ENCODE data around the gene ABCC9.

Gene ABCC9

GRCh38 chr12:21769307-21769706 lies 171.9 kb downstream of the ABCC9 start:
- no peak for DNase-seq

GRCh38 chr12:21766403-21766802 lies 174.8 kb downstream of the ABCC9 start:
- DNase-seq: no peak

- DNase-seq: no peak
Observed at GRCh38 chr12:21764950-21765349, 176.3 kb downstream of the ABCC9 start.

GRCh38 chr12:21764065-21764464 lies 177.2 kb downstream of the ABCC9 start:
- DNase-seq: no peak

- no peak for DNase-seq
Observed at GRCh38 chr12:21763531-21763930, 177.7 kb downstream of the ABCC9 start.

- DNase-seq: no peak
Observed at GRCh38 chr12:21759737-21760136, 181.5 kb downstream of the ABCC9 start.

DNA sequence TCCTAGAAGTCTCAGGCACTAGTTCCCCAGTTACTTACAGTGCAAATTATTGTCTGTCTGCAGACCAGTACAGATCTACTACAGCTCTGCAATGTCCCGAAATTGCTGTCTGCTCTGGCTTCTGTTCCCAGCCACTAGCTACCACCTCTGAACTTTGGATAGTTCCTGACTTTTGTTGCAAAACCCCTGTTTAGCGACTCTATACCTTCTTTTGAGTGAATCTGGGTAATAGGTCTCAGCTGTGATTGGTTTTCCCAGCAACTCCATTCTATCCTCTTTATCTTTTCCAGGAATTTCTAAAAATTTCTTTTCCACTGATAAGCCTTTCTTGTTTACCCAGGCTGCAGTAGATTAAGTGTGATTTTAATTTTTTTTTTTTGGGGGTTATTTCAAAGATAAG lies 183.5 kb downstream of the ABCC9 start:
- DNase-seq: no peak

GRCh38 chr12:21756699-21757098 lies 184.5 kb downstream of the ABCC9 start:
- DNase-seq: no peak

DNA sequence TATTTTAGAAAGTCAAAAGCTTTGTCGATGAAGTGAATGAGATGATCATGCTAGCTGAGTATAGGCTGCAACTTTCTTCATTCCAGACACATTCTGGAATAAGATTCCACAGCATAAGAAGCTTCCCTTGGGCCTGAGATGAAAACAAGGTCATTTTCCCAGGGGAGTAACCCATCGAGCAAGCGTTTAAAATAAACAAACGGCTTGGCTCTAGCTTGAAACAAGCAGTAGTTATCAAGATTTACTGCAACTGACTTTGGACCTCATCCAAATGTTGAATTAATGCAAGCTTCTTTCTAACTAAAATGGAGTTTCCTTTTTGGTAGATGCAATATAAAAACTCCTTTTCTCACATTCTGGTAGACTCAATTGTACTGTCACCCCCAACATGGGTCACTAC lies 189.7 kb downstream of the ABCC9 start:
- DNase-seq: no peak
